Activated CD4-positive, alpha-beta T cell treated with anti-CD3 and anti-CD28 coated beads, Interleukin-2, amount 10 ng/mL, durations not matched to agents 24 days and 14 days (primary cell): Measurements from ENCODE around the gene PSME3IP1. TPM values are rescaled to one million over a fixed set of nuclear protein-coding genes. Genes with fewer than 3 reads are reported as not detected.
"Not testable (repeated sequence)": the region's sequence is repeated elsewhere in the genome, so short reads cannot be mapped to it uniquely, and the experiment has no call there.

ENCODE experiments used
- DNase-seq: peaks from one replicate; pipeline ENCODE4 v3.0.0; 2022
- H3K27ac Mint-ChIP-seq: one replicate; pipeline ENCODE4 v1.8.0; 2022; ENCODE audit warnings: mild to moderate bottlenecking, mixed read lengths
- H3K27me3 Mint-ChIP-seq: one replicate; pipeline ENCODE4 v1.8.0; 2022; ENCODE audit warnings: mixed read lengths
- H3K36me3 Mint-ChIP-seq: one replicate; pipeline ENCODE4 v1.8.0; 2022; ENCODE audit warnings: low read depth, mild to moderate bottlenecking, mixed read lengths
- H3K4me1 Mint-ChIP-seq: one replicate; pipeline ENCODE4 v1.8.0; 2021; ENCODE audit warnings: mixed read lengths
- H3K4me3 Mint-ChIP-seq: one replicate; pipeline ENCODE4 v1.8.0; 2022; ENCODE audit warnings: mild to moderate bottlenecking, moderate library complexity, mixed read lengths
- H3K9me3 Mint-ChIP-seq: one replicate; pipeline ENCODE4 v1.8.0; 2021; ENCODE audit warnings: mixed read lengths
- intact Hi-C: fragments of 100-400 bp; cut with micrococcal nuclease; formaldehyde crosslinking; loops from one replicate; pipeline ENCODE4 v1.15.1; 2023
- total RNA-seq: library from RNA; stranded (reverse); gene quantifications from 2 replicates; pipeline ENCODE4 v1.2.3, GENCODE V29; 2022

PSME3IP1 gene
- total RNA-seq, 1 donor from 2014 or later: 130 TPM

- H3K27ac Mint-ChIP-seq, intact Hi-C loops, H3K36me3 Mint-ChIP-seq, H3K9me3 Mint-ChIP-seq, H3K27me3 Mint-ChIP-seq, H3K4me3 Mint-ChIP-seq, DNase-seq: not testable (repeated sequence)
- H3K4me1 Mint-ChIP-seq: peaks cover 13% of the 10 kb centered on the region
These were observed 76.4 kb downstream of the PSME3IP1 start for GRCh38 chr16:57109259-57110105.

- intact Hi-C loops: no loop called here
- no peak overlapping the region for H3K27ac Mint-ChIP-seq
- H3K4me1 Mint-ChIP-seq: peaks cover 15% of the 10 kb centered on the region
- no peak for DNase-seq
- no peaks in the 10 kb centered on the region for H3K36me3 Mint-ChIP-seq
- no peak overlapping the region for H3K4me3 Mint-ChIP-seq
- H3K9me3 Mint-ChIP-seq: no peaks in the 10 kb centered on the region
- no peaks in the 10 kb centered on the region for H3K27me3 Mint-ChIP-seq
These were observed 77.4 kb downstream of the PSME3IP1 start for GRCh38 chr16:57108432-57108831.

- Mint-ChIP-seq H3K9me3 (no peaks in the 10 kb centered on the region), H3K4me1 (peaks cover 13% of the 10 kb centered on the region), H3K27me3 (no peaks in the 10 kb centered on the region), H3K4me3 (no peak overlapping the region), H3K36me3 (no peaks in the 10 kb centered on the region), H3K27ac (no peak overlapping the region)
- intact Hi-C loops: no loop called here
- no peak for DNase-seq
These were observed 78.4 kb downstream of the PSME3IP1 start for GRCh38 chr16:57107321-57107922.

GRCh38 chr16:57106767-57107166 lies 79.1 kb downstream of the PSME3IP1 start:
- H3K27me3 Mint-ChIP-seq: no peaks in the 10 kb centered on the region
- no peaks in the 10 kb centered on the region for H3K36me3 Mint-ChIP-seq
- DNase-seq: no peak
- no peak overlapping the region for H3K27ac Mint-ChIP-seq
- H3K9me3 Mint-ChIP-seq: no peaks in the 10 kb centered on the region
- H3K4me1 Mint-ChIP-seq: peaks cover 13% of the 10 kb centered on the region
- H3K4me3 Mint-ChIP-seq: no peak overlapping the region
- intact Hi-C loops: no loop called here

GRCh38 chr16:57105184-57105583 lies 80.7 kb downstream of the PSME3IP1 start:
- H3K27me3 Mint-ChIP-seq: no peaks in the 10 kb centered on the region
- H3K4me1 Mint-ChIP-seq: peaks cover 13% of the 10 kb centered on the region
- no peaks in the 10 kb centered on the region for H3K36me3 Mint-ChIP-seq
- DNase-seq: no peak
- H3K4me3 Mint-ChIP-seq: no peak overlapping the region
- intact Hi-C loops: no loop called here
- H3K27ac Mint-ChIP-seq: no peak overlapping the region
- H3K9me3 Mint-ChIP-seq: no peaks in the 10 kb centered on the region

GRCh38 chr16:57104706-57105105 lies 81.1 kb downstream of the PSME3IP1 start:
- intact Hi-C loops: no loop called here
- Mint-ChIP-seq H3K4me1 (peaks cover 16% of the 10 kb centered on the region), H3K27me3 (no peaks in the 10 kb centered on the region), H3K36me3 (no peaks in the 10 kb centered on the region), H3K9me3 (no peaks in the 10 kb centered on the region), H3K4me3 (no peak overlapping the region), H3K27ac (no peak overlapping the region)
- no peak for DNase-seq

- Mint-ChIP-seq H3K36me3 (no peaks in the 10 kb centered on the region), H3K4me1 (peaks cover 16% of the 10 kb centered on the region), H3K27ac (no peak overlapping the region), H3K9me3 (no peaks in the 10 kb centered on the region), H3K4me3 (no peak overlapping the region), H3K27me3 (no peaks in the 10 kb centered on the region)
- intact Hi-C loops: no loop called here
- DNase-seq: no peak
These were observed 82.7 kb downstream of the PSME3IP1 start for GRCh38 chr16:57102888-57103851.

Other genes with a start within 250 kb of the PSME3IP1 start
- gene CETP, start 224.1 kb downstream of the PSME3IP1 start, total RNA-seq: not detected in 2 replicates
- gene NLRC5, start 196.5 kb downstream of the PSME3IP1 start, total RNA-seq: 208 and 214 TPM in 2 replicates
- 6.3 and 6.4 TPM in 2 replicates for gene CPNE2, start 93.5 kb downstream of the PSME3IP1 start, total RNA-seq
- gene RSPRY1, start 290 bp upstream of the PSME3IP1 start, total RNA-seq: 33.0 and 36.6 TPM in 2 replicates
- gene ARL2BP, start 59.2 kb upstream of the PSME3IP1 start, total RNA-seq: 24.9 and 26.7 TPM in 2 replicates
- gene PLLP, start 98.6 kb upstream of the PSME3IP1 start, total RNA-seq: not detected in 2 replicates
- gene CCL22, start 172.7 kb upstream of the PSME3IP1 start, total RNA-seq: 14.1 and 14.6 TPM in 2 replicates
- not detected in 2 replicates for gene CX3CL1, start 186.5 kb upstream of the PSME3IP1 start, total RNA-seq
- 0.66 TPM in 1 of 2 replicates, not detected in the other for gene CCL17, start 218.7 kb upstream of the PSME3IP1 start, total RNA-seq